Fibroblast of skin of left biceps (primary cell): ENCODE results near the gene ZNF829.

Source experiments
- DNase-seq, 2 experiments: peaks; one replicate each; pipeline ENCODE4 v3.0.0-alpha.2; 2013; ENCODE audit warnings: low read depth in 2 of 2

The ZNF829 gene

GRCh38 chr19:36915992-36916830 lies at the start of gene ZNF829, which contains the start of gene ZNF568:
Gene ZNF829 (minus strand): TSS chr19:36916291. CDS start chr19:36915167, 1,124 bp downstream.
Gene ZNF568 (plus strand): TSS chr19:36916332. CDS start chr19:36922771, 6,439 bp downstream.
- peak; percentile 54 to 63 for DNase-seq

GRCh38 chr19:36963280-36963679 lies 47.2 kb upstream of the ZNF829 start:
- no peak for DNase-seq

- DNase-seq: no peak
Measured at GRCh38 chr19:36962346-36962745, 46.3 kb upstream of the ZNF829 start.

- DNase-seq: no peak
Measured at GRCh38 chr19:36950335-36951119, 34.4 kb upstream of the ZNF829 start.

- DNase-seq: no peak
Measured at GRCh38 chr19:36939153-36939552, 23.1 kb upstream of the ZNF829 start.

- no peak for DNase-seq
Measured at GRCh38 chr19:36931684-36932083, 15.6 kb upstream of the ZNF829 start.

GRCh38 chr19:36918090-36918489 lies 2.0 kb upstream of the ZNF829 start:
- DNase-seq: no peak

- no peak for DNase-seq
Measured at GRCh38 chr19:36916991-36917390, 900 bp upstream of the ZNF829 start.

- no peak for DNase-seq
Measured at GRCh38 chr19:36898422-36898821, 17.7 kb downstream of the ZNF829 start.

- DNase-seq: no peak
Measured at GRCh38 chr19:36894849-36895383, 21.2 kb downstream of the ZNF829 start.

GRCh38 chr19:36891768-36892357 lies 24.2 kb downstream of the ZNF829 start:
- no peak for DNase-seq

- DNase-seq: no peak
Measured at GRCh38 chr19:36876993-36877938, 38.8 kb downstream of the ZNF829 start.

- DNase-seq: no peak
Measured at GRCh38 chr19:36851898-36852297, 64.2 kb downstream of the ZNF829 start.

- DNase-seq: peak; percentile 82 to 85
Measured at GRCh38 chr19:36850559-36851442, 65.3 kb downstream of the ZNF829 start, which contains the start of gene ZNF345. Gene ZNF345 (plus strand): TSS chr19:36850876. CDS start chr19:36876831, 25,955 bp downstream.

- DNase-seq: peak; percentile 58 to 59
Measured at GRCh38 chr19:36849701-36850558, 66.2 kb downstream of the ZNF829 start.

- DNase-seq: no peak
Measured at GRCh38 chr19:36847968-36848367, 68.1 kb downstream of the ZNF829 start.

- DNase-seq: no peak
Measured at GRCh38 chr19:36838784-36839324, 77.2 kb downstream of the ZNF829 start.
